Muscle of back (tissue), 13 donors: ENCODE results near the gene DAAM2. TPM values are rescaled to one million over a fixed set of nuclear protein-coding genes. Genes with fewer than 3 reads are reported as not detected.

ENCODE experiments used
- DNase-seq, 3 donors: peaks; one replicate each; pipeline versions ENCODE4 v3.0.0 to v3.0.0-alpha.2; 2013
- long read RNA-seq, 9 donors: transcript quantifications; one replicate each; lab custom pipeline, GENCODE V29; 2026
- polyA plus RNA-seq, 10 donors: library from polyadenylated mRNA; unstranded; fragments of 120-200 nt; gene quantifications; one replicate each; pipeline ENCODE4 v1.2.1, GENCODE V29; 2013; ENCODE audit not compliant: insufficient read length in 10 of 10

Gene DAAM2
- polyA plus RNA-seq: 10 to 100 TPM; 27.3 to 42.6 (median 33.9) TPM
- long read RNA-seq, donor 1, partial matches to known transcripts: 0 of 1 reads
- long read RNA-seq, donor 1, other reads (novel, unspliced or antisense): 0 of 1 reads
- long read RNA-seq, donor 2, partial matches to known transcripts: 0 of 3 reads
- long read RNA-seq, donor 2, other reads (novel, unspliced or antisense): 0 of 3 reads
- long read RNA-seq, donor 3: 0 reads
- long read RNA-seq, donor 4, transcript DAAM2-205 (14 exons, 2,531 nt): major isoform, 6 of 8 reads
- long read RNA-seq, donor 4, partial matches to known transcripts: 0 of 8 reads
- long read RNA-seq, donor 4, other reads (novel, unspliced or antisense): 0 of 8 reads
- long read RNA-seq, donor 5, partial matches to known transcripts: 0 of 3 reads
- long read RNA-seq, donor 5, other reads (novel, unspliced or antisense): 0 of 3 reads
- long read RNA-seq, donor 6, partial matches to known transcripts: 0 of 3 reads
- long read RNA-seq, donor 6, other reads (novel, unspliced or antisense): 0 of 3 reads
- long read RNA-seq, donor 7, full-length matches to known transcripts: 5 of 5 reads
- long read RNA-seq, donor 7, partial matches to known transcripts: 0 of 5 reads
- long read RNA-seq, donor 7, other reads (novel, unspliced or antisense): 0 of 5 reads
- long read RNA-seq, donor 8, partial matches to known transcripts: 0 of 3 reads
- long read RNA-seq, donor 8, other reads (novel, unspliced or antisense): 0 of 3 reads
- long read RNA-seq, donor 9: 0 reads

GRCh38 chr6:39791850-39792539 is at the start of gene DAAM2:
DAAM2 (plus strand) TSS chr6:39792376; CDS start chr6:39856303, 63,927 bp downstream.
- DNase-seq: peak in 2 of 3 donors; percentile 78 to 89

- no peak for DNase-seq
Observed at GRCh38 chr6:39746795-39747194, 45.4 kb upstream of the DAAM2 start.

- no peak for DNase-seq
Observed at GRCh38 chr6:39752835-39753724, 39.1 kb upstream of the DAAM2 start.

- no peak for DNase-seq
Observed at GRCh38 chr6:39753725-39754045, 38.5 kb upstream of the DAAM2 start.

- DNase-seq: peak in 1 of 3 donors; percentile 23
Observed at GRCh38 chr6:39754514-39755115, 37.6 kb upstream of the DAAM2 start.

GRCh38 chr6:39755231-39755630 is 36.9 kb upstream of the DAAM2 start:
- DNase-seq: no peak

GRCh38 chr6:39756582-39756981 is 35.6 kb upstream of the DAAM2 start:
- DNase-seq: no peak

- DNase-seq: no peak
Observed at GRCh38 chr6:39758905-39759605, 33.1 kb upstream of the DAAM2 start.

- DNase-seq: no peak
Observed at GRCh38 chr6:39760226-39760952, 31.8 kb upstream of the DAAM2 start.

- no peak for DNase-seq
Observed at GRCh38 chr6:39765508-39766065, 26.6 kb upstream of the DAAM2 start.

- no peak for DNase-seq
Observed at GRCh38 chr6:39769012-39769411, 23.2 kb upstream of the DAAM2 start.

- peak; percentile 51 to 63 (median 53) for DNase-seq
Observed at GRCh38 chr6:39770446-39770845, 21.7 kb upstream of the DAAM2 start.

- DNase-seq: no peak
Observed at GRCh38 chr6:39772559-39773273, 19.5 kb upstream of the DAAM2 start.

- DNase-seq: no peak
Observed at GRCh38 chr6:39773782-39774181, 18.4 kb upstream of the DAAM2 start.

GRCh38 chr6:39776581-39776980 is 15.6 kb upstream of the DAAM2 start:
- DNase-seq: no peak

GRCh38 chr6:39777218-39777617 is 15.0 kb upstream of the DAAM2 start:
- DNase-seq: no peak

GRCh38 chr6:39777661-39778060 is 14.5 kb upstream of the DAAM2 start:
- DNase-seq: no peak

GRCh38 chr6:39778581-39779255 is 13.5 kb upstream of the DAAM2 start:
- no peak for DNase-seq
